Endothelial cell of umbilical vein (primary cell): Measurements from ENCODE around the gene MUC2. TPM values are rescaled to one million over a fixed set of nuclear protein-coding genes. Genes with fewer than 3 reads are reported as not detected.

Source experiments
- BruUV-seq: library from RNA; stranded (reverse); fragments of 400-500 nt; replicated peaks from 2 replicates; lab custom pipeline; 2021; lab: Mats Ljungman, UMichigan
- CTCF ChIA-PET: fragments of 300-600, 350-600 bp; sonication (Branson Sonifier 250); formaldehyde crosslinking; loops from one replicate; lab custom pipeline; 2021; ENCODE audit warnings: antibody characterized with exemption, inconsistent platforms; lab: Charles Lee
- POLR2A ChIA-PET: fragments of 300-600, 350-600 bp; sonication (Branson Sonifier 250); formaldehyde crosslinking; loops from one replicate; lab custom pipeline; 2021; ENCODE audit warnings: antibody characterized with exemption, inconsistent platforms; lab: Charles Lee
- DNase-seq: peaks from one replicate; pipeline ENCODE4 v3.0.0-alpha.2; 2011; ENCODE audit warnings: low read depth, low spot score
- FAIRE-seq: peaks from 2 replicates; lab custom pipeline; 2011; peaks lifted over from hg19 to GRCh38; lab: Jason Lieb, UNC
- H2AFZ ChIP-seq: 2 replicates; pipeline ENCODE4 v1.6.0; 2012; ENCODE audit warnings: low read depth, low read length, control low read depth, inconsistent platforms
- H3K27ac ChIP-seq: 2 replicates; pipeline ENCODE4 v1.5.1; 2011; ENCODE audit warnings: low read depth, mild to moderate bottlenecking, control low read depth, low read length, moderate library complexity; ENCODE audit not compliant: insufficient read depth
- H3K27me3 ChIP-seq, 2 experiments: 2 replicates each; pipeline versions ENCODE4 v1.6.0 to v1.6.1; 2011; ENCODE audit warnings: low read length in 2 of 2, mixed read lengths in 1 of 2; ENCODE audit not compliant: control insufficient read depth in 2 of 2, insufficient read depth in 2 of 2
- H3K36me3 ChIP-seq, 2 experiments: 2 replicates in 1 of 2; 3 replicates in 1 of 2; pipeline ENCODE4 v1.5.1; 2011; ENCODE audit warnings: low read length in 2 of 2, mild to moderate bottlenecking in 1 of 2, moderate library complexity in 1 of 2; ENCODE audit not compliant: control insufficient read depth in 2 of 2, insufficient read depth in 2 of 2; ENCODE audit errors: extremely low read depth in 1 of 2
- H3K4me1 ChIP-seq: 3 replicates; pipeline ENCODE4 v1.5.1; 2011; ENCODE audit warnings: mild to moderate bottlenecking, low read length; ENCODE audit not compliant: control insufficient read depth, insufficient read depth; ENCODE audit errors: extremely low read depth
- H3K4me2 ChIP-seq: 2 replicates; pipeline ENCODE4 v1.6.1; 2011; ENCODE audit warnings: low read length, control low read depth, mixed read lengths; ENCODE audit not compliant: insufficient read depth
- H3K4me3 ChIP-seq, 3 experiments: fragments of 200-600 bp in 1 of 3; sonication (generic), shearing (Covaris generic) in 1 of 3; replicated peaks in 1 of 3; 2 replicates each; pipeline ENCODE4 v1.5.1; 2011 to 2016; ENCODE audit warnings: control low read depth in 3 of 3, low read length in 3 of 3, mild to moderate bottlenecking in 2 of 3, inconsistent platforms in 1 of 3, low read depth in 1 of 3, moderate library complexity in 1 of 3; ENCODE audit not compliant: insufficient read depth in 1 of 3
- H3K79me2 ChIP-seq: 2 replicates; pipeline ENCODE4 v1.6.0; 2012; ENCODE audit warnings: low read length, inconsistent platforms; ENCODE audit not compliant: control insufficient read depth, insufficient read depth
- H3K9ac ChIP-seq: replicated peaks from 2 replicates; pipeline ENCODE3; 2011; ENCODE audit warnings: low read length, control low read depth; ENCODE audit not compliant: insufficient read depth; ENCODE audit errors: extremely low read depth
- H3K9me1 ChIP-seq: replicated peaks from 3 replicates; pipeline ENCODE4 v1.6.0; 2011; ENCODE audit warnings: mild to moderate bottlenecking, low read length; ENCODE audit not compliant: control insufficient read depth, insufficient read depth; ENCODE audit errors: extremely low read depth
- H3K9me3 ChIP-seq: replicated peaks from 2 replicates; pipeline ENCODE4 v1.5.1; 2012; ENCODE audit warnings: low read length, inconsistent platforms; ENCODE audit not compliant: control insufficient read depth, insufficient read depth
- H4K20me1 ChIP-seq: replicated peaks from 2 replicates; pipeline ENCODE3; 2011; ENCODE audit warnings: mild to moderate bottlenecking, low read length; ENCODE audit not compliant: control insufficient read depth, insufficient read depth; ENCODE audit errors: extremely low read depth
- CTCF ChIP-seq, 2 donors: IDR thresholded peaks; 1 replicate in 1 of 2; 2 replicates in 1 of 2; pipeline ENCODE4 v1.5.1; 2011; ENCODE audit warnings: low read length in 2 of 2, mild to moderate bottlenecking in 2 of 2, moderate library complexity in 2 of 2, control low read depth in 1 of 2, inconsistent platforms in 1 of 2, low read depth in 1 of 2; ENCODE audit not compliant: insufficient read depth in 1 of 2; ENCODE audit errors: extremely low read depth in 1 of 2
- EZH2 ChIP-seq: IDR thresholded peaks from 2 replicates; pipeline ENCODE4 v1.6.1; 2012; ENCODE audit warnings: borderline replicate concordance, low read depth, mild to moderate bottlenecking, moderate library complexity, low read length, inconsistent platforms; ENCODE audit not compliant: severe bottlenecking
- FOS ChIP-seq: IDR thresholded peaks from 2 replicates; pipeline ENCODE4 v1.6.1; 2011; ENCODE audit warnings: mild to moderate bottlenecking, low read length, moderate library complexity, borderline replicate concordance; ENCODE audit not compliant: insufficient read depth
- GATA2 ChIP-seq: IDR thresholded peaks from 2 replicates; pipeline ENCODE4 v1.7.0; 2011; ENCODE audit warnings: low read depth, mild to moderate bottlenecking, moderate library complexity, mixed read lengths, low read length; ENCODE audit not compliant: insufficient read length, insufficient read depth
- MAX ChIP-seq: IDR thresholded peaks from 2 replicates; pipeline ENCODE4 v1.6.1; 2011; ENCODE audit not compliant: insufficient read depth, insufficient read length
- MYC ChIP-seq: IDR thresholded peaks from one replicate; pipeline ENCODE4 v1.6.1; 2011; ENCODE audit warnings: mild to moderate bottlenecking, low read depth, low read length
- POLR2A ChIP-seq: IDR thresholded peaks from 2 replicates; pipeline ENCODE4 v1.6.1; 2012; ENCODE audit warnings: low read depth, mild to moderate bottlenecking, control low read depth, low read length
- dilution Hi-C: fragments of 300-500 bp; cut with MboI; formaldehyde crosslinking; loops from one replicate; pipeline ENCODE4 v1.15.0; 2019; ENCODE audit warnings: low sequenced_read_pairs; ENCODE audit not compliant: extremely low pct_ligation_motif_present
- intact Hi-C: fragments of 100-400 bp; cut with micrococcal nuclease; formaldehyde crosslinking; loops from one replicate; pipeline ENCODE4 v1.10.0; 2022
- polyA plus RNA-seq, 4 experiments: library from polyadenylated mRNA; depleted of rRNA in 3 of 4; stranded (reverse) in 3 of 4; unstranded in 1 of 4; fragments of >200 nt; gene quantifications; 2 replicates each; pipeline versions ENCODE4 v1.2.1 to v1.2.3, GENCODE V29; 2011 to 2012; ENCODE audit warnings: missing spikeins in 1 of 4
- total RNA-seq: library from RNA; stranded (reverse); gene quantifications from 2 replicates; pipeline ENCODE4 v1.2.3, GENCODE V29; 2021

Gene MUC2
- total and polyA plus RNA-seq, 2 donors (not counting 3 experiments of a cell fraction or from before 2014, with no cell fraction given): not detected

- dilution Hi-C loops: no loop called here
- Histone ChIP-seq H3K27me3 (peaks cover 2 to 3% of the 10 kb centered on the region in 2 experiments), H3K36me3 (no peaks in the 10 kb centered on the region), H3K4me3 (no peak overlapping the region), H3K27ac (no peak overlapping the region), H3K4me2 (no peak overlapping the region), H2AFZ (no peak overlapping the region), H3K4me1 (peaks cover 3% of the 10 kb centered on the region), H3K9me1 (no peaks in the 10 kb centered on the region), H3K9me3 (no peaks in the 10 kb centered on the region), H3K9ac (no peak overlapping the region), H3K79me2 (no peaks in the 10 kb centered on the region), H4K20me1 (no peaks in the 10 kb centered on the region)
- DNase-seq (no peak), FAIRE-seq (no peak)
- BruUV-seq: no TSS peak
- intact Hi-C loops: no loop called here
- ChIA-PET CTCF (no interaction called here), POLR2A (no interaction called here)
- TF ChIP-seq POLR2A (no peak), EZH2 (no peak), FOS (no peak), MAX (no peak), MYC (no peak), GATA2 (no peak)
Measured at GRCh38 chr11:1067812-1068496, 6.7 kb upstream of the MUC2 start.

GRCh38 chr11:1069740-1070139 lies 4.9 kb upstream of the MUC2 start:
- ChIA-PET POLR2A (no interaction called here), CTCF (no interaction called here)
- BruUV-seq: no TSS peak

More at GRCh38 chr11:1069740-1070139, 4.9 kb upstream of the MUC2 start:
- no peak overlapping the region for H3K4me2 ChIP-seq
- no peak overlapping the region for H3K9ac ChIP-seq
- H4K20me1 ChIP-seq: no peaks in the 10 kb centered on the region
- H3K79me2 ChIP-seq: no peaks in the 10 kb centered on the region
- H3K4me1 ChIP-seq: peaks cover 9% of the 10 kb centered on the region
- H3K27me3 ChIP-seq: no peaks in the 10 kb centered on the region
- no peak overlapping the region for H3K27ac ChIP-seq
- DNase-seq (no peak), FAIRE-seq (no peak)
- no peaks in the 10 kb centered on the region for H3K9me1 ChIP-seq
- dilution Hi-C loops (no loop called here), intact Hi-C loops (no loop called here)
- H3K36me3 ChIP-seq: no peaks in the 10 kb centered on the region
- no peak overlapping the region for H2AFZ ChIP-seq
- no peak for TF ChIP-seq EZH2
- TF ChIP-seq CTCF (IDR thresholded peaks at IDR 0.05; ENCODE audit: extremely low read depth in 1 of 2, insufficient read depth in 1 of 2, low read depth in 1 of 2, low read length in 2 of 2): no peak
- TF ChIP-seq GATA2: no peak
- TF ChIP-seq FOS: no peak
- H3K9me3 ChIP-seq: no peaks in the 10 kb centered on the region
- H3K4me3 ChIP-seq: no peak overlapping the region
